ENCODE results near the gene WARS2. TPM values are rescaled to one million over a fixed set of nuclear protein-coding genes. Genes with fewer than 3 reads are reported as not detected.

The WARS2 gene
- total RNA-seq, 1 donor from 2014 or later, result 13.5 TPM

DNA sequence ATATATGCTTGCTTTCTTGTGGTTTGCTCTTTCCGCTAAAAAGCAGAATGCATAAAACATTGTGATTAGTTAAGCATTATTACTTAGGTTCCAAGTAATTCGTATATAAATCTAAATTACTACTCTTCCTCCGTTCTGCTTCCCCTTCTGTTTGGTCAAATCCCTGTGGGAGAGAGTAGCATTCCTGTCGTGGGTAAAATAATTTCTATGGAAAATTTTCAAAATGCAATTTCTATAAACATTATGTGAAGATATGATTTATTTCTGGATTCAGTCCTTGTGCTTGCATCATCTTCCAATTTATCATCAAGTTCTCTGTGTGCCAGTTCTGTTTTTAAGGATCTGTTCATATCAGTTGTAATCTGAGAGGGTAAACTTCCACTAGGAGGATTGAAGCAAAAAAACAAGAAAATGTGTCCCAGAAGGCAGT, 7.2 kb upstream of the WARS2 start:
- H3K9ac ChIP-seq, result no peak overlapping the region
- H3K27me3 ChIP-seq, result no peaks in the 10 kb centered on the region
- no peak for DNase-seq (ENCODE audit: low spot score)
- H3K27ac Mint-ChIP-seq, result no peak overlapping the region
- TF ChIP-seq CTCF (IDR thresholded peaks at IDR 0.05) (no peak), EZH2 (IDR thresholded peaks at IDR 0.05) (no peak), EZH2phosphoT487 (IDR thresholded peaks at IDR 0.05) (no peak)
- H2AFZ ChIP-seq (replicated peaks), result no peak overlapping the region
- H3K79me2 ChIP-seq (ENCODE audit: low read depth), result no peaks in the 10 kb centered on the region
- peaks cover under 1% of the 10 kb centered on the region for H3K4me1 Mint-ChIP-seq
- no peaks in the 10 kb centered on the region for H3K36me3 ChIP-seq
- H3K4me1 ChIP-seq, result no peaks in the 10 kb centered on the region
- no peak overlapping the region for H3K4me3 Mint-ChIP-seq
- H3K9me3 Mint-ChIP-seq, result peaks cover under 1% of the 10 kb centered on the region
- H3K9me3 ChIP-seq (ENCODE audit: low read depth), result no peaks in the 10 kb centered on the region
- no peaks in the 10 kb centered on the region for H4K20me1 ChIP-seq (ENCODE audit: low read depth)
- no peaks in the 10 kb centered on the region for H3K27me3 Mint-ChIP-seq (ENCODE audit: insufficient read depth, low read depth)
- no peaks in the 10 kb centered on the region for H3F3A ChIP-seq (ENCODE audit: low read depth)
- no peak overlapping the region for H3K4me2 ChIP-seq
- H3K4me3 ChIP-seq, result no peak overlapping the region
- H3K36me3 Mint-ChIP-seq, result peaks cover 9% of the 10 kb centered on the region
- H3K27ac ChIP-seq, result no peak overlapping the region

DNA sequence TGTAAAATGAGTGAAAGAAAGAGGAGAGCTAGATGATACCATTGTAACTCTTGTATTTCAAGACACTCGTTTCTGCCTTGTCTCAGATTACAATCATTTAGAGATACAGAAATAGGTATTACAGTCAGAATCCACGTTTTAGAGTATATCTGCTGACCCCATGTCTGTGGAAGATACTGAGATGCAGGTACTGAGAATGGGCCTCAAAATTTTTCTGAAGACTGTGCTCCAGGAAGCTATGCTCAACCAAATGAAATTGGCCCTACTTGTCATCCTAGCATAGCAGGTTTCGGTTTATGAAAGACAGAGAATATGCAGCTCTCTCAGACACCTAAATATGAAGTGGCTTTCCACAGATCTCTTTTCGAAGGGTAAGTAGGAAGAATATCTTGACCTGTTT, 6.0 kb upstream of the WARS2 start:
- H4K20me1 ChIP-seq (ENCODE audit: low read depth), result no peaks in the 10 kb centered on the region
- Mint-ChIP-seq H3K27ac (no peak overlapping the region), H3K36me3 (peaks cover 8% of the 10 kb centered on the region), H3K4me3 (no peak overlapping the region), H3K27me3 (ENCODE audit: insufficient read depth, low read depth) (no peaks in the 10 kb centered on the region), H3K9me3 (no peaks in the 10 kb centered on the region), H3K4me1 (peaks cover 11% of the 10 kb centered on the region)
- no peaks in the 10 kb centered on the region for H3K9me3 ChIP-seq (ENCODE audit: low read depth)
- H3K27me3 ChIP-seq, result no peaks in the 10 kb centered on the region
- no peaks in the 10 kb centered on the region for H3K36me3 ChIP-seq
- H3K4me1 ChIP-seq, result peaks cover 2% of the 10 kb centered on the region
- TF ChIP-seq EZH2phosphoT487 (IDR thresholded peaks at IDR 0.05), result no peak
- no peak for TF ChIP-seq EZH2 (IDR thresholded peaks at IDR 0.05)
- no peak for TF ChIP-seq CTCF (IDR thresholded peaks at IDR 0.05)
- no peaks in the 10 kb centered on the region for H3F3A ChIP-seq (ENCODE audit: low read depth)
- H3K79me2 ChIP-seq (ENCODE audit: low read depth), result peaks cover 10% of the 10 kb centered on the region
- H3K4me3 ChIP-seq, result no peak overlapping the region
- H2AFZ ChIP-seq (replicated peaks), result no peak overlapping the region
- no peak overlapping the region for H3K4me2 ChIP-seq
- no peak overlapping the region for H3K27ac ChIP-seq
- DNase-seq (ENCODE audit: low spot score), result no peak
- H3K9ac ChIP-seq, result no peak overlapping the region

- no peak overlapping the region for H3K4me3 Mint-ChIP-seq
- Histone ChIP-seq H3K27ac (no peak overlapping the region), H3F3A (ENCODE audit: low read depth) (peaks cover 6% of the 10 kb centered on the region), H3K27me3 (no peaks in the 10 kb centered on the region), H3K4me3 (no peak overlapping the region), H3K79me2 (ENCODE audit: low read depth) (peaks cover 14% of the 10 kb centered on the region), H3K9ac (no peak overlapping the region), H3K4me1 (peaks cover 7% of the 10 kb centered on the region), H4K20me1 (ENCODE audit: low read depth) (no peaks in the 10 kb centered on the region), H3K4me2 (no peak overlapping the region), H3K9me3 (ENCODE audit: low read depth) (no peaks in the 10 kb centered on the region), H2AFZ (replicated peaks) (no peak overlapping the region), H3K36me3 (no peaks in the 10 kb centered on the region)
- no peaks in the 10 kb centered on the region for H3K9me3 Mint-ChIP-seq
- no peak overlapping the region for H3K27ac Mint-ChIP-seq
- H3K27me3 Mint-ChIP-seq (ENCODE audit: insufficient read depth, low read depth), result no peaks in the 10 kb centered on the region
- no peak for DNase-seq (ENCODE audit: low spot score)
- H3K36me3 Mint-ChIP-seq, result peaks cover 5% of the 10 kb centered on the region
- no peak for TF ChIP-seq EZH2phosphoT487 (IDR thresholded peaks at IDR 0.05)
- TF ChIP-seq EZH2 (IDR thresholded peaks at IDR 0.05), result no peak
- no peak for TF ChIP-seq CTCF (IDR thresholded peaks at IDR 0.05)
- peaks cover 15% of the 10 kb centered on the region for H3K4me1 Mint-ChIP-seq
These were observed 4.4 kb upstream of the WARS2 start for GRCh38 chr1:119144813-119145212.

Measured in neural progenitor cell (in vitro differentiated cells).